K562 (cell line): ENCODE measurements around the gene ITIH3. TPM values are rescaled to one million over a fixed set of nuclear protein-coding genes. Genes with fewer than 3 reads are reported as not detected.

ENCODE experiments used
- BMI1 ChIP-seq: fragments of 150-350 bp; IDR thresholded peaks from 2 replicates; pipeline ENCODE4 v1.6.1; 2014; ENCODE audit warnings: low read length
- CREB1 ChIP-seq, 2 experiments: sonication (generic) in 1 of 2; formaldehyde crosslinking in 1 of 2; IDR thresholded peaks; 2 replicates each; pipeline versions ENCODE4 v1.6.1 to v1.8.0; 2012 to 2022; ENCODE audit warnings: inconsistent platforms in 1 of 2, mild to moderate bottlenecking in 1 of 2, missing genetic modification reagents in 1 of 2, moderate library complexity in 1 of 2
- CXXC5 ChIP-seq: fragments of 250-450 bp; sonication (Bioruptor Pico); IDR thresholded peaks from 2 replicates; pipeline ENCODE4 v1.8.0; 2022; ENCODE audit warnings: inconsistent platforms, mild to moderate bottlenecking, moderate library complexity
- FIP1L1 ChIP-seq: fragments of 200-400 bp; formaldehyde crosslinking; IDR thresholded peaks from 2 replicates; pipeline ENCODE4 v1.6.1; 2018; ENCODE audit warnings: mild to moderate bottlenecking, low read depth, low read length; ENCODE audit not compliant: poor library complexity, severe bottlenecking
- FOXJ2 ChIP-seq: fragments of 200-800 bp; sonication (Bioruptor generic); IDR thresholded peaks from 2 replicates; pipeline ENCODE4 v1.6.1; 2016; ENCODE audit warnings: missing genetic modification characterization, missing compliant biosample characterization
- FUS ChIP-seq: fragments of 200-400 bp; formaldehyde crosslinking; optimal IDR thresholded peaks from 2 replicates; pipeline ENCODE3; 2017; ENCODE audit warnings: low read depth, low read length
- GABPB2 ChIP-seq: fragments of 250-450 bp; sonication (Bioruptor Pico); conservative IDR thresholded peaks from 2 replicates; pipeline ENCODE4 v1.5.1; 2021; ENCODE audit warnings: mild to moderate bottlenecking
- GATAD2B ChIP-seq: fragments of 450-650 bp; IDR thresholded peaks from 2 replicates; pipeline ENCODE4 v1.6.1; 2017; ENCODE audit warnings: mild to moderate bottlenecking, borderline replicate concordance
- HLTF ChIP-seq: fragments of 450-650 bp; IDR thresholded peaks from 2 replicates; pipeline ENCODE4 v1.6.1; 2016
- HNRNPL ChIP-seq: fragments of 200-400 bp; formaldehyde crosslinking; IDR thresholded peaks from 2 replicates; pipeline ENCODE4 v1.6.1; 2017; ENCODE audit warnings: low read depth, mild to moderate bottlenecking, low read length
- HNRNPLL ChIP-seq: fragments of 200-400 bp; formaldehyde crosslinking; IDR thresholded peaks from 2 replicates; pipeline ENCODE4 v1.6.1; 2017; ENCODE audit warnings: low read length, low read depth, mild to moderate bottlenecking; ENCODE audit not compliant: poor library complexity, severe bottlenecking
- KAT2B ChIP-seq: IDR thresholded peaks from one replicate; pipeline ENCODE4 v1.6.1; 2012; ENCODE audit warnings: low read depth, mild to moderate bottlenecking, control low read depth, inconsistent platforms, low read length, moderate library complexity
- MTA3 ChIP-seq: fragments of 450-650 bp; formaldehyde crosslinking; IDR thresholded peaks from 2 replicates; pipeline ENCODE4 v1.6.1; 2017; ENCODE audit warnings: mild to moderate bottlenecking, borderline replicate concordance
- NR2F6 ChIP-seq: fragments of 450-650 bp; formaldehyde crosslinking; IDR thresholded peaks from 2 replicates; pipeline ENCODE4 v1.4.0; 2020; ENCODE audit warnings: mild to moderate bottlenecking
- SIN3A ChIP-seq, 2 experiments: fragments of 150-350 bp in 1 of 2; IDR thresholded peaks; 2 replicates each; pipeline ENCODE4 v1.6.1; 2011 to 2016; ENCODE audit warnings: borderline replicate concordance in 2 of 2, low read depth in 2 of 2, low read length in 2 of 2, mild to moderate bottlenecking in 2 of 2, moderate library complexity in 2 of 2; ENCODE audit not compliant: control insufficient read depth in 1 of 2
- SUPT5H ChIP-seq: fragments of 450-650 bp; IDR thresholded peaks from 2 replicates; pipeline ENCODE4 v1.6.1; 2016
- TAF1 ChIP-seq: IDR thresholded peaks from 2 replicates; pipeline ENCODE4 v1.6.1; 2011; ENCODE audit warnings: mild to moderate bottlenecking, low read length, moderate library complexity; ENCODE audit not compliant: insufficient read depth, control insufficient read depth, severe bottlenecking; ENCODE audit errors: extremely low read depth
- YBX1 ChIP-seq: fragments of 450-650 bp; IDR thresholded peaks from 2 replicates; pipeline ENCODE4 v1.7.1; 2016; ENCODE audit warnings: mild to moderate bottlenecking
- ZBTB7A ChIP-seq: IDR thresholded peaks from 2 replicates; pipeline ENCODE4 v1.6.1; 2011; ENCODE audit warnings: low read depth, mild to moderate bottlenecking, low read length, moderate library complexity, borderline replicate concordance; ENCODE audit not compliant: control insufficient read depth
- ZNF197 ChIP-seq: fragments of 200-800 bp; sonication (Bioruptor generic); IDR thresholded peaks from 2 replicates; pipeline ENCODE4 v1.6.1; 2016; ENCODE audit warnings: low read depth, missing genetic modification characterization, missing compliant biosample characterization
- ZNF316 ChIP-seq: fragments of 450-650 bp; IDR thresholded peaks from 2 replicates; pipeline ENCODE4 v1.6.1; 2016
- ZNF384 ChIP-seq: IDR thresholded peaks from 2 replicates; pipeline ENCODE4 v1.6.1; 2012; ENCODE audit warnings: low read depth, low read length, improper control_type of control experiment
- ZNF431 ChIP-seq: sonication (generic); formaldehyde crosslinking; IDR thresholded peaks from 2 replicates; pipeline ENCODE4 v1.8.0; 2022; ENCODE audit warnings: mild to moderate bottlenecking, missing genetic modification reagents
- polyA plus RNA-seq, 8 experiments: library from polyadenylated mRNA; depleted of rRNA in 4 of 8; stranded (reverse) in 5 of 8; unstranded in 3 of 8; fragments of >200 nt; fragmentation: Nextera tagmentation in 2 of 8; fragmentation: Illumina TruSeq in 1 of 8; extraction: Ambion mirVana in 2 of 8; extraction: Trizol in 1 of 8; gene quantifications; 2 replicates each; pipeline versions ENCODE4 v1.2.1 to v1.2.3, GENCODE V29; 2011 to 2014; ENCODE audit warnings: inconsistent platforms in 1 of 8, missing spikeins in 1 of 8
- total RNA-seq, 7 experiments: library from RNA; depleted of rRNA in 6 of 7; stranded (reverse); fragments of >200 nt in 6 of 7; fragmentation: Illumina TruSeq in 2 of 7; extraction: Trizol in 2 of 7; gene quantifications; 2 replicates each; pipeline versions ENCODE4 v1.2.1 to v1.2.3, GENCODE V29; 2011 to 2021; ENCODE audit warnings: low replicate concordance in 1 of 7
- TF ChIP-seq, protein P1 (sequence below), 2 experiments: fragments of 450-650 bp; IDR thresholded peaks; 2 replicates each; pipeline ENCODE4 v1.6.1; 2016
- TF ChIP-seq, protein P2 (sequence below): fragments of 250-450 bp; sonication (Bioruptor Pico); IDR thresholded peaks from 2 replicates; pipeline ENCODE4 v1.4.0; 2020; ENCODE audit warnings: mild to moderate bottlenecking, moderate library complexity, borderline replicate concordance

ITIH3 gene
- total and polyA plus RNA-seq, 9 of the 15 experiments (the other 6 are each of a cell fraction or from before 2014, with no cell fraction given): 0.07 to 0.35 TPM; not detected in 7

DNA sequence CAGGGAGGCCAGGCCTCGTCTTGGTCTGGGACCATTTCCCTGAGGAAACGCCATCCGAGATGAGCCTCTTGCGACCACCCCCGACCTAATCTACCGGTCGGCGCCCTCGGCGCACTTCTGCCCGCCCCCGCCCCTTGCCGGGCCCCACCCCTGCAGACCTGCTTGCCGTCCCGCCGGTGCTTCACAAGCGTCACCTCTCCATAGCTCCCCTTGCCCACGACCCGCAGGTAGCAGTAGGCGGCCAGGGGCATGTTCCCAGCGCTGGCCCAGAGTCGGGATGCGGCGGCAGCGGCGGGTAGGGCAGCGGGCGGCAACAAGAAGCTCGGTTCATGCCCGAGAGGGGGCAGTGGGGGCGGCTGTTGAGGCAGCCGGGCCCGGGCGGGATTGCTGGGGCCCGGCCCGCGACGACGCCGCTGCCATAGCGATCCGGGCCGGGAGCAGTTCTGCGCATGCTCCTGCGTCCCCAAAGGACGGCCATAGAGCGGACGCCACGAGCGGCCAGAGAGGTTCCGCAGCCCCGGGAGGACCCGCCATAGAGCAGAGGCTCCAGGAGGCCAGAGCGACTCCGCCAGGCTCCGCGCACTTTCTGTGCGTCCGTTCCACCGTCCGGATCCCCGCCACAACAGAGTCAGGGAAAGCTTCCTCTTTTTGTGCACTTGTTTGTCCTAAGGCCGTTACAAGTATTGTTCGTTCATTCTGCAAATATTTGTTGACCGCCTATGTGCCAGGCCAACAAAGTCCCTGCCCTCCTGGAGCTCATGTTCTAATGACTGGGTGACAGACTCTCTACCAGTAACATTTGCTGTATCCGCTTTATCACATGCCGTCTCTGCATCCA lies 23.9 kb upstream of the ITIH3 start, which contains the start of gene NEK4 (continued):
- TF ChIP-seq, protein P1, sequence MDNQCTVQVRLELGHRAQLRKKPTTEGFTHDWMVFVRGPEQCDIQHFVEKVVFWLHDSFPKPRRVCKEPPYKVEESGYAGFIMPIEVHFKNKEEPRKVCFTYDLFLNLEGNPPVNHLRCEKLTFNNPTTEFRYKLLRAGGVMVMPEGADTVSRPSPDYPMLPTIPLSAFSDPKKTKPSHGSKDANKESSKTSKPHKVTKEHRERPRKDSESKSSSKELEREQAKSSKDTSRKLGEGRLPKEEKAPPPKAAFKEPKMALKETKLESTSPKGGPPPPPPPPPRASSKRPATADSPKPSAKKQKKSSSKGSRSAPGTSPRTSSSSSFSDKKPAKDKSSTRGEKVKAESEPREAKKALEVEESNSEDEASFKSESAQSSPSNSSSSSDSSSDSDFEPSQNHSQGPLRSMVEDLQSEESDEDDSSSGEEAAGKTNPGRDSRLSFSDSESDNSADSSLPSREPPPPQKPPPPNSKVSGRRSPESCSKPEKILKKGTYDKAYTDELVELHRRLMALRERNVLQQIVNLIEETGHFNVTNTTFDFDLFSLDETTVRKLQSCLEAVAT (IDR thresholded peaks at IDR 0.05): peak in 1 of 2 experiments; percentile 53; a peak in 1 of 4 replicates
- TF ChIP-seq HLTF (no peak), NR2F6 (no peak), FUS (no peak), HNRNPLL (peak; percentile 90), FOXJ2 (tag) (0 out of 2 replicates have a peak, but pooled peaks have one; percentile 44), HNRNPL (peak; percentile 21; the same call in 1 of the 2 replicates), SUPT5H (peak; percentile 91), YBX1 (no peak), ZBTB7A (peak; percentile 43; the same call in 1 of the 2 replicates), GATAD2B (no peak), CREB1 (IDR thresholded peaks at IDR 0.05) (peak; percentile 79), CREB1 (CRISPR knock-in tag; IDR thresholded peaks at IDR 0.05) (peak; percentile 91), MTA3 (peak; percentile 64; the same call in 1 of the 2 replicates), BMI1 (no peak), KAT2B (no peak), GABPB2 (CRISPR knock-in tag) (no peak), FIP1L1 (no peak), ZNF384 (no peak), SIN3A (IDR thresholded peaks at IDR 0.05; ENCODE audit: borderline replicate concordance in 2 of 2, control insufficient read depth in 1 of 2, low read depth in 2 of 2, low read length in 2 of 2) (peak; percentile 22 to 64; a peak in 1 of 4 replicates), ZNF431 (CRISPR knock-in tag) (no peak), CXXC5 (peak; percentile 79), ZNF316 (peak; percentile 42), TAF1 (peak; percentile 91), ZNF197 (CRISPR knock-in tag) (no peak)
- TF ChIP-seq, protein P2, sequence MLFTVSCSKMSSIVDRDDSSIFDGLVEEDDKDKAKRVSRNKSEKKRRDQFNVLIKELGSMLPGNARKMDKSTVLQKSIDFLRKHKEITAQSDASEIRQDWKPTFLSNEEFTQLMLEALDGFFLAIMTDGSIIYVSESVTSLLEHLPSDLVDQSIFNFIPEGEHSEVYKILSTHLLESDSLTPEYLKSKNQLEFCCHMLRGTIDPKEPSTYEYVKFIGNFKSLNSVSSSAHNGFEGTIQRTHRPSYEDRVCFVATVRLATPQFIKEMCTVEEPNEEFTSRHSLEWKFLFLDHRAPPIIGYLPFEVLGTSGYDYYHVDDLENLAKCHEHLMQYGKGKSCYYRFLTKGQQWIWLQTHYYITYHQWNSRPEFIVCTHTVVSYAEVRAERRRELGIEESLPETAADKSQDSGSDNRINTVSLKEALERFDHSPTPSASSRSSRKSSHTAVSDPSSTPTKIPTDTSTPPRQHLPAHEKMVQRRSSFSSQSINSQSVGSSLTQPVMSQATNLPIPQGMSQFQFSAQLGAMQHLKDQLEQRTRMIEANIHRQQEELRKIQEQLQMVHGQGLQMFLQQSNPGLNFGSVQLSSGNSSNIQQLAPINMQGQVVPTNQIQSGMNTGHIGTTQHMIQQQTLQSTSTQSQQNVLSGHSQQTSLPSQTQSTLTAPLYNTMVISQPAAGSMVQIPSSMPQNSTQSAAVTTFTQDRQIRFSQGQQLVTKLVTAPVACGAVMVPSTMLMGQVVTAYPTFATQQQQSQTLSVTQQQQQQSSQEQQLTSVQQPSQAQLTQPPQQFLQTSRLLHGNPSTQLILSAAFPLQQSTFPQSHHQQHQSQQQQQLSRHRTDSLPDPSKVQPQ (CRISPR knock-in tag): no peak
